Natural killer cell treated with Interleukin-12 subunit alpha and Interleukin-12 subunit beta and Interleukin-15 and Interleukin-18, amount 100 ng/mL, for 72 hours (primary cell): ENCODE results near the gene NDUFS2. TPM values are rescaled to one million over a fixed set of nuclear protein-coding genes. Genes with fewer than 3 reads are reported as not detected.
A peak's percentile ranks its signal among the peaks of the same experiment; 100 is the strongest.

Experiments used
- ATAC-seq, 2 donors: fragments of 150-1000 bp; cut with Tn5 transposase in 1 of 2; sonication (Bioruptor Pico), chemical (Tn5 transposase) in 1 of 2; 2 replicates each; pipeline ENCODE4 v1.10.0; 2021
- DNase-seq: peaks from one replicate; pipeline ENCODE4 v3.0.0; 2022; ENCODE audit warnings: low spot score
- H3K27ac Mint-ChIP-seq, 2 donors: 1 replicate in 1 of 2; 2 replicates in 1 of 2; pipeline ENCODE4 v1.8.0; 2022; ENCODE audit warnings: mixed read lengths in 2 of 2, mild to moderate bottlenecking in 1 of 2, moderate library complexity in 1 of 2
- H3K27me3 Mint-ChIP-seq, 2 donors: 1 replicate in 1 of 2; 2 replicates in 1 of 2; pipeline ENCODE4 v1.8.0; 2022; ENCODE audit warnings: mixed read lengths in 2 of 2
- H3K36me3 Mint-ChIP-seq: one replicate; pipeline ENCODE4 v1.8.0; 2022; ENCODE audit warnings: mixed read lengths
- H3K4me1 Mint-ChIP-seq, 2 donors: 1 replicate in 1 of 2; 2 replicates in 1 of 2; pipeline ENCODE4 v1.8.0; 2022; ENCODE audit warnings: low read depth in 2 of 2, mixed read lengths in 2 of 2, mild to moderate bottlenecking in 1 of 2
- H3K4me3 Mint-ChIP-seq: one replicate; pipeline ENCODE4 v1.8.0; 2022; ENCODE audit warnings: mixed read lengths
- H3K9me3 Mint-ChIP-seq: 2 replicates; pipeline ENCODE4 v1.8.0; 2022; ENCODE audit warnings: mixed read lengths
- total RNA-seq, 2 donors: library from RNA; stranded (reverse); gene quantifications; one replicate each; pipeline ENCODE4 v1.2.3, GENCODE V29; 2022

The NDUFS2 gene
- total RNA-seq, 2 donors from 2014 or later, result 86.2 to 87.8 TPM

- Mint-ChIP-seq H3K4me3 (no peak overlapping the region), H3K9me3 (no peaks in the 10 kb centered on the region), H3K27me3 (no peaks in the 10 kb centered on the region), H3K4me1 (peaks cover 32 to 58% of the 10 kb centered on the region in 2 donors), H3K27ac (peak overlapping the region in 1 of 2 donors; percentile 82), H3K36me3 (no peaks in the 10 kb centered on the region)
- no peak for ATAC-seq
- no peak for DNase-seq
Measured at GRCh38 chr1:161193561-161194235, 8.5 kb upstream of the NDUFS2 start.

GRCh38 chr1:161195171-161195570 lies 7.0 kb upstream of the NDUFS2 start:
- H3K4me1 Mint-ChIP-seq, result peaks cover 46 to 64% of the 10 kb centered on the region in 2 donors
- ATAC-seq, result peak; percentile 51 to 62
- H3K4me3 Mint-ChIP-seq, result peak overlapping the region; percentile 42
- peak overlapping the region; percentile 78 to 82 for H3K27ac Mint-ChIP-seq
- H3K36me3 Mint-ChIP-seq, result no peaks in the 10 kb centered on the region
- no peaks in the 10 kb centered on the region for H3K27me3 Mint-ChIP-seq
- no peaks in the 10 kb centered on the region for H3K9me3 Mint-ChIP-seq
- DNase-seq, result no peak

- DNase-seq (no peak), ATAC-seq (no peak)
- H3K4me3 Mint-ChIP-seq, result peak overlapping the region; percentile 42
- no peaks in the 10 kb centered on the region for H3K36me3 Mint-ChIP-seq
- peak overlapping the region; percentile 78 to 82 for H3K27ac Mint-ChIP-seq
- peaks cover 55 to 70% of the 10 kb centered on the region in 2 donors for H3K4me1 Mint-ChIP-seq
- no peaks in the 10 kb centered on the region for H3K27me3 Mint-ChIP-seq
- H3K9me3 Mint-ChIP-seq, result no peaks in the 10 kb centered on the region
Measured at GRCh38 chr1:161196111-161196510, 6.1 kb upstream of the NDUFS2 start.

- no peaks in the 10 kb centered on the region for H3K36me3 Mint-ChIP-seq
- peak overlapping the region; percentile 2 for H3K4me3 Mint-ChIP-seq
- no peak for DNase-seq
- no peak for ATAC-seq
- no peaks in the 10 kb centered on the region for H3K27me3 Mint-ChIP-seq
- peak overlapping the region; percentile 78 to 82 for H3K27ac Mint-ChIP-seq
- no peaks in the 10 kb centered on the region for H3K9me3 Mint-ChIP-seq
- peaks cover 62 to 75% of the 10 kb centered on the region in 2 donors for H3K4me1 Mint-ChIP-seq
Measured at GRCh38 chr1:161196521-161197451, 5.4 kb upstream of the NDUFS2 start.

- Mint-ChIP-seq H3K36me3 (no peaks in the 10 kb centered on the region), H3K4me3 (peak overlapping the region; percentile 2), H3K9me3 (no peaks in the 10 kb centered on the region), H3K4me1 (peaks cover 56 to 74% of the 10 kb centered on the region in 2 donors), H3K27me3 (no peaks in the 10 kb centered on the region), H3K27ac (peak overlapping the region; percentile 39 to 82)
- ATAC-seq, result no peak
- DNase-seq, result peak; percentile 54
Measured at GRCh38 chr1:161197560-161198193, 4.5 kb upstream of the NDUFS2 start.

- peaks cover 52 to 67% of the 10 kb centered on the region in 2 donors for H3K4me1 Mint-ChIP-seq
Measured at GRCh38 chr1:161198194-161198896, 3.8 kb upstream of the NDUFS2 start.

GRCh38 chr1:161198897-161199431 lies 3.2 kb upstream of the NDUFS2 start, which contains the start of gene ADAMTS4:
TSS of gene ADAMTS4 (minus strand) at chr1:161199054. CDS start at chr1:161198627, 427 bp downstream.
- Mint-ChIP-seq H3K4me1 (peaks cover 56 to 64% of the 10 kb centered on the region in 2 donors), H3K27me3 (no peaks in the 10 kb centered on the region), H3K36me3 (peaks cover under 1% of the 10 kb centered on the region), H3K9me3 (no peaks in the 10 kb centered on the region), H3K4me3 (peak within 1 kb of the TSS; percentile 92), H3K27ac (peak within 1 kb of the TSS; percentile 92 to 96)
- ATAC-seq, result no peak
- peak; percentile 15 for DNase-seq

More at GRCh38 chr1:161198194-161198896, 3.8 kb upstream of the NDUFS2 start:
- Mint-ChIP-seq H3K27ac (peak overlapping the region in 1 of 2 donors; percentile 96), H3K4me3 (no peak overlapping the region), H3K9me3 (no peaks in the 10 kb centered on the region), H3K36me3 (no peaks in the 10 kb centered on the region), H3K27me3 (no peaks in the 10 kb centered on the region)
- no peak for ATAC-seq
- DNase-seq, result peak; percentile 48

- no peak for ATAC-seq
- Mint-ChIP-seq H3K4me3 (peak overlapping the region; percentile 92), H3K4me1 (peaks cover 60 to 66% of the 10 kb centered on the region in 2 donors), H3K36me3 (peaks cover 7% of the 10 kb centered on the region), H3K27ac (peak overlapping the region; percentile 92 to 96), H3K9me3 (no peaks in the 10 kb centered on the region), H3K27me3 (no peaks in the 10 kb centered on the region)
- peak; percentile 54 for DNase-seq
Measured at GRCh38 chr1:161199506-161200139, 2.5 kb upstream of the NDUFS2 start.

DNA sequence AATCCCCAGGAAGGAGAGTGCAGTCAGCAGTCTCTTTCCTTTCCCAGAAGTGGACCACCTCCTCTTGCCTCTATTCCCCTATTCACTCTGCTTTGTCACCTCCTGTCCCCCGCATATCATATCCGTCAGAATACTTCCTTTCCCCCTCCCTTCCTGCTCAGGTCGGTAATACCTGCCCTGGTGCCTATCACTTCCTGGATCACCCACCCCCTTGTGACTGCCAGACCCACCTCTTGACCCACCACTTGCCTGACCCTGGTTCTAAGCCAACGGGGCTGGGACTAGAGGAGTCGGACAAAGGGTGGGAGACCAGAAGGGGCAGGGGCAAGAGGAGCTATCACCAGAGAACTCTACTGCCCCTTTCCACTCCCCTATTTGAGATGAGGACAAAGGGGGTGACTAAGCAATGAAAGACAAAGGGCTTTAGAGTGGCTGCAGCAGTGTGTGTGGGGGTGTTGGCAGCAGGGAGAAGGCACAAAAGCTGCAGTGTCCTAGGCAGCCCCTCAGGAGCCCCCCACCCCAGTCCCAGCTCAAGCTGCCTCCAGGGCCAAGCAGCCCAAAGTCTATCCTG lies 1.7 kb upstream of the NDUFS2 start:
- Mint-ChIP-seq H3K9me3 (no peaks in the 10 kb centered on the region), H3K27ac (peak overlapping the region; percentile 92 to 96), H3K27me3 (no peaks in the 10 kb centered on the region), H3K4me1 (peaks cover 57 to 62% of the 10 kb centered on the region in 2 donors), H3K36me3 (peaks cover 8% of the 10 kb centered on the region), H3K4me3 (peak overlapping the region; percentile 92)
- ATAC-seq, result no peak
- DNase-seq, result peak; percentile 68

- no peaks in the 10 kb centered on the region for H3K9me3 Mint-ChIP-seq
- DNase-seq (peak; percentile 51), ATAC-seq (no peak)
- no peaks in the 10 kb centered on the region for H3K27me3 Mint-ChIP-seq
- peaks cover 11% of the 10 kb centered on the region for H3K36me3 Mint-ChIP-seq
- H3K27ac Mint-ChIP-seq, result peak overlapping the region; percentile 92 to 96
- H3K4me3 Mint-ChIP-seq, result peak overlapping the region; percentile 92
- H3K4me1 Mint-ChIP-seq, result peaks cover 50 to 59% of the 10 kb centered on the region in 2 donors
Measured at GRCh38 chr1:161200992-161201835, 953 bp upstream of the NDUFS2 start.

DNA sequence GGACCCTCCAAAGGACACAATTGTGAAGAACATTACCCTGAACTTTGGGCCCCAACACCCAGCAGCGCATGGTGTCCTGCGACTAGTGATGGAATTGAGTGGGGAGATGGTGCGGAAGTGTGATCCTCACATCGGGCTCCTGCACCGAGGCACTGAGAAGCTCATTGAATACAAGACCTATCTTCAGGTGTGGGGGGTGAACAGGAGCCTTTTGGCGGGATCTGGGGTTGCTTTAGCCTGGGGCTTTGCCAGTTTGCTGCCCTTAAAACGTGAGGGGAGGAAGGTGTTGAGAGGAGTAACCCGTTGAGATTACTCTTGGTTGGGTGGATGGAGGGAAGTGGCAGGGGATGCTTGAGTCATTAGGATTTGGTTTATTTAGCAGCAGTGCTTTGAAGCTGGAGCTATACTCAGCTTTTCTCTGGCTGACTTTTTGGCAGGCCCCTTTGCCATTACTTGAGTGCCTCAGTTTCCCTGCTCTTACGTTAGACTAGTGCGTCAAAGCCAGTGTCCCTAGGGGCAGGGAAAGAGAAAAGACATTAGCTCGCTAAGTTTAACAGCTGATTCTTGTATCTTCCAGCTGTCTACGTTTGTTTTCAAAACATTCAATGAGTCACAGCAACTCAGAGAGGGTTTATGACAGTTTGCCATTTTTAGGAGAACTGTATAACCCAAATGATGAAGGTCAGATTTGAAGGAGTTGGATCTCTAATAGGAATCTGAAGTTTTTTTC lies 4.4 kb downstream of the NDUFS2 start:
- peak; percentile 55 for DNase-seq
- H3K4me3 Mint-ChIP-seq, result no peak overlapping the region
- ATAC-seq, result no peak
- H3K9me3 Mint-ChIP-seq, result no peaks in the 10 kb centered on the region
- peaks cover 25% of the 10 kb centered on the region for H3K36me3 Mint-ChIP-seq
- H3K27ac Mint-ChIP-seq, result peak overlapping the region in 1 of 2 donors; percentile 66
- H3K4me1 Mint-ChIP-seq, result peaks cover 32 to 38% of the 10 kb centered on the region in 2 donors
- H3K27me3 Mint-ChIP-seq, result no peaks in the 10 kb centered on the region
